OCI-LY7 (cell line): ENCODE results near the gene AUTS2. TPM values are rescaled to one million over a fixed set of nuclear protein-coding genes. Genes with fewer than 3 reads are reported as not detected.

Experiments used
- BruUV-seq: library from RNA; stranded (reverse); fragments of 400-500 nt; replicated peaks from 2 replicates; lab custom pipeline; 2021; lab: Mats Ljungman, UMichigan
- CTCF ChIA-PET: fragments of 300-600 bp; sonication (Branson Sonifier 250); formaldehyde crosslinking; loops from one replicate; lab custom pipeline; 2022; ENCODE audit warnings: antibody characterized with exemption; ENCODE audit not compliant: unreplicated experiment; lab: Charles Lee
- POLR2A ChIA-PET: fragments of 300-600 bp; sonication (Branson Sonifier 250); formaldehyde crosslinking; loops from one replicate; lab custom pipeline; 2022; ENCODE audit warnings: antibody characterized with exemption; lab: Charles Lee
- DNase-seq: peaks from one replicate; pipeline ENCODE4 v3.0.0-alpha.2; 2015; ENCODE audit warnings: low spot score
- H2AFZ ChIP-seq: fragments of 200-600 bp; sonication (generic), shearing (Covaris generic); 2 replicates; pipeline ENCODE4 v1.6.1; 2014; ENCODE audit warnings: mild to moderate bottlenecking, antibody characterized with exemption, low read length, moderate library complexity
- H3K27ac ChIP-seq: fragments of 200-600 bp; sonication (generic); 2 replicates; pipeline ENCODE4 v1.5.1; 2014; ENCODE audit warnings: mixed run types, low read depth, mild to moderate bottlenecking, moderate library complexity, low read length, inconsistent platforms; ENCODE audit not compliant: poor library complexity, severe bottlenecking
- H3K36me3 ChIP-seq: fragments of 200-600 bp; sonication (generic); 2 replicates; pipeline ENCODE4 v1.6.1; 2014; ENCODE audit warnings: mild to moderate bottlenecking, antibody characterized with exemption, low read length, moderate library complexity, mixed read lengths; ENCODE audit not compliant: insufficient read depth
- H3K4me1 ChIP-seq: fragments of 200-600 bp; sonication (generic); 2 replicates; pipeline ENCODE4 v1.5.1; 2014; ENCODE audit warnings: mild to moderate bottlenecking, low read length; ENCODE audit not compliant: insufficient read depth, poor library complexity, severe bottlenecking
- H3K4me2 ChIP-seq: fragments of 200-600 bp; sonication (generic); 2 replicates; pipeline ENCODE4 v1.6.1; 2014; ENCODE audit warnings: mild to moderate bottlenecking, low read length
- H3K4me3 ChIP-seq: fragments of 200-600 bp; sonication (generic); 2 replicates; pipeline ENCODE4 v1.5.1; 2014; ENCODE audit warnings: mild to moderate bottlenecking, low read depth, low read length; ENCODE audit not compliant: poor library complexity, severe bottlenecking
- H3K79me2 ChIP-seq: fragments of 200-600 bp; sonication (generic); 2 replicates; pipeline ENCODE4 v1.6.1; 2016; ENCODE audit warnings: low read depth, mild to moderate bottlenecking, low read length, moderate library complexity, mixed read lengths; ENCODE audit not compliant: insufficient read depth
- H3K9me2 ChIP-seq: fragments of 200-600 bp; sonication (generic); 2 replicates; pipeline ENCODE4 v1.6.1; 2016; ENCODE audit warnings: mild to moderate bottlenecking, low read length, mixed read lengths; ENCODE audit not compliant: insufficient read depth
- H3K9me3 ChIP-seq: fragments of 200-600 bp; sonication (generic); 2 replicates; pipeline ENCODE4 v1.6.1; 2014; ENCODE audit warnings: mild to moderate bottlenecking, mixed run types, low read length, mixed read lengths
- H4K20me1 ChIP-seq: fragments of 200-600 bp; sonication (generic); 2 replicates; pipeline ENCODE4 v1.6.1; 2014; ENCODE audit warnings: mild to moderate bottlenecking, antibody characterized with exemption, low read length, moderate library complexity, mixed read lengths; ENCODE audit not compliant: insufficient read depth
- CTCF ChIP-seq: fragments of 200-600 bp; sonication (generic); conservative IDR thresholded peaks from 2 replicates; pipeline ENCODE4 v1.5.1; 2014; ENCODE audit warnings: mild to moderate bottlenecking, antibody characterized with exemption, low read length, moderate library complexity, mixed read lengths
- EZH2phosphoT487 ChIP-seq: fragments of 200-600 bp; sonication (generic); IDR thresholded peaks from 2 replicates; pipeline ENCODE4 v1.6.1; 2018; ENCODE audit warnings: low read depth, borderline replicate concordance, mild to moderate bottlenecking, mixed run types, antibody characterized with exemption, low read length, moderate library complexity, mixed read lengths
- intact Hi-C: fragments of 100-400 bp; cut with micrococcal nuclease; formaldehyde crosslinking; loops from one replicate; pipeline ENCODE4 v1.10.0; 2022; ENCODE audit not compliant: unreplicated experiment
- total RNA-seq, 2 experiments: library from RNA; depleted of rRNA in 1 of 2; stranded (reverse); fragments of >200 nt in 1 of 2; shearing (Covaris generic) in 1 of 2; gene quantifications; 2 replicates each; pipeline ENCODE4 v1.2.3, GENCODE V29; 2014 to 2022

The AUTS2 gene
- total RNA-seq, 2 experiments from 2014 or later: 37.9 to 78.5 TPM

- DNase-seq: no peak
- H3K27ac ChIP-seq: no peak overlapping the region
- peaks cover 34% of the 10 kb centered on the region for H4K20me1 ChIP-seq
- POLR2A ChIA-PET: interaction anchor here (0.6 to 1.5 kb wide), 3 partner anchors 12 to 40 kb away, joined by 3 to 5 read pairs (median 5); no protein-coding TSS in a partner anchor
- BruUV-seq: TSS peak; percentile 11
- H3K4me1 ChIP-seq: peaks cover 61% of the 10 kb centered on the region
- CTCF ChIA-PET: no interaction called here
- H3K4me2 ChIP-seq: peak overlapping the region; percentile 6; the same call in 1 of the 2 replicates
- H2AFZ ChIP-seq: no peak overlapping the region
- peaks cover 93% of the 10 kb centered on the region for H3K79me2 ChIP-seq
- no peaks in the 10 kb centered on the region for H3K9me3 ChIP-seq
- H3K4me3 ChIP-seq: no peak overlapping the region
- intact Hi-C loops: no loop called here
- no peaks in the 10 kb centered on the region for H3K36me3 ChIP-seq
- H3K9me2 ChIP-seq: no peaks in the 10 kb centered on the region
- no peak for TF ChIP-seq CTCF
- no peak for TF ChIP-seq EZH2phosphoT487
These were observed 23.9 kb downstream of the AUTS2 start for GRCh38 chr7:69622014-69622835.

GRCh38 chr7:69622960-69623359, 24.7 kb downstream of the AUTS2 start:
- H3K9me2 ChIP-seq: no peaks in the 10 kb centered on the region
- H3K4me3 ChIP-seq: no peak overlapping the region
- H3K27ac ChIP-seq: no peak overlapping the region
- intact Hi-C loops: no loop called here
- ChIA-PET CTCF (no interaction called here), POLR2A (interaction anchor here (0.6 to 1.3 kb wide), 3 partner anchors 12 to 89 kb away, joined by 3 to 7 read pairs (median 5); no protein-coding TSS in a partner anchor)
- H3K9me3 ChIP-seq: no peaks in the 10 kb centered on the region
- BruUV-seq: no TSS peak
- DNase-seq: no peak
- H2AFZ ChIP-seq: no peak overlapping the region
- TF ChIP-seq CTCF (no peak), EZH2phosphoT487 (no peak)
- H4K20me1 ChIP-seq: peaks cover 35% of the 10 kb centered on the region
- H3K4me2 ChIP-seq: peak overlapping the region; percentile 6; the same call in 1 of the 2 replicates
- peaks cover 93% of the 10 kb centered on the region for H3K79me2 ChIP-seq
- H3K4me1 ChIP-seq: peaks cover 59% of the 10 kb centered on the region
- no peaks in the 10 kb centered on the region for H3K36me3 ChIP-seq
